NCI-H226 (cell line): ENCODE measurements around the gene SFXN3.

Source experiments
- DNase-seq: peaks from one replicate; pipeline ENCODE4 v3.0.0-alpha.2; 2015

SFXN3 gene

DNA sequence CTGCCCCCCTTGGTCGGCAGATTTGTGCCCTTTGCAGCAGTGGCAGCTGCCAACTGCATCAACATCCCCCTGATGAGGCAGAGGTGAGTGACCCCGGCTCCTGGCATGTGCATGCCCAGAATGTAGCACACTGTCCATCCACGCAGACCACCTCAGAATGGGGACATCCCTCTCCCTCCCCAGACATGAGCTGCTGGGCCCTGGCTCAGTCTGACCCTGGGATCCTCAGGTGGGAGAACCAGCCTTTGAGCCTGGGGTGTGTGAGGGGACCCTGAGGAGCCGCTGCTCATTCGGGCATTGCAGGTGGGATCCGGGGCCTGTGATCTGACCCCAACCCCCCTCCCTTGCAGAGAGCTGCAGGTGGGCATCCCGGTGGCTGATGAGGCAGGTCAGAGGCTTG lies 5.7 kb downstream of the SFXN3 start:
- no peak for DNase-seq

DNA sequence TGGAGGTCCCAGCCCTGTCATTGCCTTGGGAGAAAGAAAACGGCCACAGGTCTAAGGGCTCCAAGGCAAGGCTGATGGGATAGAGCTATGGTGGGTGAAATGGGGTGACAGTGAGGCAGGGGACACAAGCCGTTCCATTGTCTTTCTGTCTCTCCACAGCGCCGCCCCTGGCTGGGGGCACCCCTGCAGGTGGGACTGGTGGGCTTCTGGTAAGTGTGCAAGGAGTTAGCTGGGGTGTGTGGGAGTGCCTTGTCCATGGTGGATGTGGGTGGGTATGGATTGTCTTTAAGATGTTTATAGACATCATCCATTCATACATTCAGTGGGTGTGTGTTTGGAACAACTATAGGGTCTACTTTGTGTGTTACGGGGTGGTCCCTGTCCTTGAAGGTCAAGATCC lies 7.5 kb downstream of the SFXN3 start:
- DNase-seq = no peak

DNA sequence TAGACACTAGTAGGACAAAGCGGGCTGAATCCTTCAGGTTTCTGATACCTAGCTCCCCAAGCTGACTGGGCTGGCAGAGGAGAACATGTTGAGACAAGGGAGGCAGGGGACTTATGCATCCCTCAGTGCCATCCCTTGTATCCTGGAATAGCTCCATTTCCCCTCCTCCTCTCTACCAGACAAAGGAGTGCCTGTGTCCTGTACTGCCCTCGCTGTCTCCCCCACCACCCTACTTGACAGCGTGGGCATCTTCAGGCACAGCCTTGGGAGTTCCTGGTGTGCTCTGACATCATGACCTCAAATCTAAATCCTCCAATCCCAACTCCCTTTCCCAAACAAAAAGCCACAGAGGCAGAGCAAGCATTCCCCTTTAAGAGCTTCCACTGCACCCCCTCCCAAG lies 9.0 kb downstream of the SFXN3 start:
- no peak for DNase-seq

DNA sequence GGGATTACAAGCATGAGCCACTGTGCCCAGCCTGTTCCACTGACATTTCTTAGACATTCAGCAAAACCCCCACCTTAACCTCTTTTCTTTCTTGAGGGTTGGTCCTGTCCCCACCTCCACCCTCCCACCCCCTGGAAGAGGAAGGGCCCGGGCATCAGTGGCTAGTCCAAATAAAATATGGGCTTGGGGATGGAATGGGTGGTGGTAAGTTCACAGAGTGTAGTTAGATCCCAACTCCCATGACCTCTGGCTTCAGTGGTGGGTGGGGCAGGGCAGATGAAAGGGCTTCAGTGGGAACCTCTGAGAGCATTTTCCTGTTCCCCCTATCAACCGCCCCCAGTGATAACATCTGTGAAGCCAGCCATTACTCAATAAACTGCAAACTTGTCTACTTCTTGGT lies 9.8 kb downstream of the SFXN3 start:
- no peak for DNase-seq

DNA sequence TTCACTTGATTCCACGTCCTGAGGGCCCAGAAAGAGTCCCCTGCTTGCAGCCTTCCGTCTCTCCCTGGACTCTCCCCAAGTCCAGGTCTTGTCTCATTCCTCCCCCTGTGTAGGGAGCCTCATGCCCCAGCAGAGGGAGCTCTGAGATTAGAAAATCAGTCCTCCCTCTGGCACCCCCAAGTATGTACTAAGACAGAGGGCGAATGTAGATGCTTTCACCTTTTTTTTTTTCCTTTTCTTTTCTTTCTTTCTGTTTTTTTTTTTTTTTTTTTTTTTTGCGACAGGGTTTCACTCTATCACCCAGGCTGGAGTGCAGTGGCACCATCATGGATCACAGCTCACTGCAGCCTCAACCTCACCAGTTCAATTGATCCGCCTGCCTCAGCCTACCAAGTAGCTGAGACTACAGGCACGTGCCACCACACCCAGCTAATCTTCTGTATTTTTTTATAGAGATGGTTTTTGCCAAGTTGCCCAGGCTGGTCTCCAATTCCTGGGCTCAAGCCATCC lies 10.3 kb downstream of the SFXN3 start:
- peak; percentile 57 for DNase-seq

DNA sequence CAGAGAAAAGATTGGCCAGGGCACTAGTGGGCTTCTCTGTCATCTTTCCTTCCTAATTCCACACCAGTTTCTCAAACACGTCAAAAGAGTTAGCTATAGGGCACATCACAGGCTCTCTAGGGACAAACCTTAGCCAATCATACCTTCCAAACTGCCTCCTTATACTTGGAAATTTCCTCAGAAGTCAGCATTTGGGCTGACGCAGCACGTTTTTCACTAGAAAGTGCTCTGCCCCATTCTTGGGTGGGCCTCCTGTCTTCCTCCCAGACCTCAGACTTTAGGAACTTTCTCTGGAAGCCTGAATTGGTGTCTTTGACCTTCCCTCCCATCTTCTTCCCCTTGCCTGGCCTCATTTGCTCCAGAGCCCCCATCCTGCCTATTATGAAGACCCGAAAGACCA lies 11.1 kb downstream of the SFXN3 start:
- no peak for DNase-seq

DNA sequence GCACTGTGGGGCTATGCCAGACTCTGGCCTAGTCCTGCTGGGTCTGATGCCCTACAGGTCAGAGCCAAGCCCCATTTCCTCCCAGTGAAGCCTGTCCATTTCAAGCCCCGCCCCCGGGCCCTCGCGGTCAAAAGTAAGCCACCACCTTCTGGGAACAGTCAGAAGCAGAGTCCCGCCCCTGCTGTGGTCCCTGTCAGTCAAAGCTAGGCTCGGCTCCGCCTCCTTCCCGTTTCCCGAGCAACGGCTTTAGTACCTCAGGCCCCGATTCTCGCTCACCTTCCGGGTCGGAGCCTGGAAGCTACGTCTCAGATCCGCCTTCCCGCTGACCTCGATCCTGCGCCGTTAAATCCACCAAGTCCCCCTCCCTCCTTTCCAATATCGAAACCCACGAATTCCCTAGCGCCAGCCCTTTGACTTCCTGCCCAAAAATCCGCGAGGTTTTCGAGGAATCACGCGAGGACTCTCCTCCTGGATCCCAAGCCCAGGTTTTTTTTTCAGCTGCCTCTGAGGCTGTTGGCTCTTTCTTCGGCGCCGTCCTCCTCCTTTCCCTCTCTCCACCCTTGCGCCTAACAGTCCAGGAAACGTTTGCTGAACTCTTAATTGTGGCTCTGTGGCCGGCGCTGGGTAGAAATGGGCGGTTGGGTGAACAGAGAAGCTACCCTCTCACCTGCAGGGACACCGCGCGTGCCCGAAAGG lies 11.8 kb downstream of the SFXN3 start:
- peak; percentile 98 for DNase-seq

DNA sequence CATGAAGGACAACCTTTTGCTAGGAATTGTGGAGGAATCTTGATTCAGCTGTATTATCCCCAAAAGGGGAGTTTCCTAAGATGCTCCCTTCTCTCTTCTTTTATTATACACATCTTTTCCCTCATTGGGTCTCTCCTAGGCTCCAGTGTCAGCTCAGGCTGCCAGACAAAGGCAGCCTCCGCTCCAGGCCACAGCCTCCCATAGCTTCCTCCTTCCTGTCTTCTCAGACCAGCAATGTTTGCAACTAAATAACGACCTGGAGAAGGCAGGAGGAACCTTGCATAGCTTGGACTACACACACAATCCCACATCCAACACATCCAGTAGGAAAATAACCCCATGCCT lies 12.3 kb downstream of the SFXN3 start:
- no peak for DNase-seq

DNA sequence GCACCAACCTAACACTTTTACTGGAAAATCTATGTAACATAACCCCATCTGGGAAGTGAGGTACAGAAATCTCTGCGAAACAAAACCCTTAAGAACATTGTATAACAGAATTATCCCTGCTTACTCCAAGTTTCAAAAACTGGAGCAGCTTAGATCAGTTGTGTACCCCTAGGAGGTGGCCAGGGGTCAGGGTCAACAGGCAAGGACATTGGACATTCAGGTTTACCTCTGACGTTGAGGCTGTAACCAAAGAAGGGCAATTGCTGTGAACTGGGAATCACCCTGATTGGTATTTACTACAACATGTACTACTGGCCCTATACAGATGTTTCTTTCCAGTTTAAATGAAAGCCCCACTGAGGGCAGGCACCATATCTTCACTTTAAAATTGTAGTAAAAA lies 13.1 kb downstream of the SFXN3 start:
- DNase-seq = no peak

DNA sequence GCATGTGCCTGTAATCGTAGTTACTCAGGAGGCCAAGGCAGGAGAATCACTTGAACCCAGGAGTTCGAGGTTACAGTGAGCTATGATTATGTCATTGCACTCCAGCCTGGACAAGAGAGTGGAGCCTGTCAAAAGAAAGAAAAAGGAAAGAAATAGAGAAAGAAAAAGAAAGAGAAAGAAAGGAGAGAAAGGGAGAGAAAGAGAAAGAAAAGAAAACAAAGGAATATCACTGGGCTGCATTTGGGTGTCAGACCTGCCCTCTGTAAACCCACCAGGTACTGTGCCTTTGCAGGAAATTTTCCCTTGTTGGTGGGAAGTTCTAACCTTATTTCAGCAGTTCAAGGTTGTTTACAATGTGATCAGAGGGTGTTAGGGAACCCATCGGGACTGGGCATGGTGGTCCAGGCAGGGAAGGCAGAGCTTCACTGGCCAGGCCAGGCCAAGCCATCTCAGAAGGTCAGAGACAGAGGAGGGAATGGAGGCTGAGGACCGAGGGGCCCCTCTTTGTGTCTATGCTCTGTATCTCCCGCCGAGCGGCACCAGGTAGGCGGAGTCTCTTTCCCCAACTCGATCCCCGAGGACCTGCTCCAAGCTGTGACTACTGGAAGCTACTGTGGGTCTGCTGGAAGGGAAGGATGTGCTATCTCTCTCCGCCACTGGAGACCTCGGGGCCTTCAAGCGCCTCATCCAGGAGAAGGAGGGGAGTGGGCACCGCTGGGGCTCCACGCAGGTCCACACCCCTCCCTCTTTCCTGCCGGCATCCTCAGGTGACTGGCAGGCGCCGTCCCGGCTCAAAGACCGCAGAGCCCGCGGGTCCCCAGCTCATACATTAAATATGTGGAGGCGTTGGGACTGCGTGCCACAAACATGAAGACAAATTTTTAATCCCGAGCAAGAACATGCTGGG lies 15.6 kb downstream of the SFXN3 start:
- DNase-seq = no peak

DNA sequence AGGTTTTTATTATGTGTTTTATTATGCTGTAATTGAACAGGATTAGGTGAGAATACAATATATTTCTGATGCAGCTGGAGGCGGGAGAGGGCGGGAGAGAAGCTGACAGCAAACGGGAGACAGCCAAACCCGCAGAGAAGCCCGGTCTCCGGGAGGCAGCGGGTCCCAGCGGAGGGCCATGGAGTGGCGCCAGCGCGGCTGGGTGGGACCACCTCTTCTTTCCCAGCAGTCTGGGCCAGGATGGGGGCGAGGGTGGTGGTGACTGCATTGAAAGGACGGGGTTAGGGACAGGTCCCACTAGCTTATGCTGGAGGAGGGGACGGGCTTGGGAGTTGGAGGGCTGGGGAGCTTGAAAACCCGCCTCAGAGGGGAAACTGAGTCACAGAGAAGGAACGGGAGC lies 16.2 kb downstream of the SFXN3 start:
- no peak for DNase-seq

DNA sequence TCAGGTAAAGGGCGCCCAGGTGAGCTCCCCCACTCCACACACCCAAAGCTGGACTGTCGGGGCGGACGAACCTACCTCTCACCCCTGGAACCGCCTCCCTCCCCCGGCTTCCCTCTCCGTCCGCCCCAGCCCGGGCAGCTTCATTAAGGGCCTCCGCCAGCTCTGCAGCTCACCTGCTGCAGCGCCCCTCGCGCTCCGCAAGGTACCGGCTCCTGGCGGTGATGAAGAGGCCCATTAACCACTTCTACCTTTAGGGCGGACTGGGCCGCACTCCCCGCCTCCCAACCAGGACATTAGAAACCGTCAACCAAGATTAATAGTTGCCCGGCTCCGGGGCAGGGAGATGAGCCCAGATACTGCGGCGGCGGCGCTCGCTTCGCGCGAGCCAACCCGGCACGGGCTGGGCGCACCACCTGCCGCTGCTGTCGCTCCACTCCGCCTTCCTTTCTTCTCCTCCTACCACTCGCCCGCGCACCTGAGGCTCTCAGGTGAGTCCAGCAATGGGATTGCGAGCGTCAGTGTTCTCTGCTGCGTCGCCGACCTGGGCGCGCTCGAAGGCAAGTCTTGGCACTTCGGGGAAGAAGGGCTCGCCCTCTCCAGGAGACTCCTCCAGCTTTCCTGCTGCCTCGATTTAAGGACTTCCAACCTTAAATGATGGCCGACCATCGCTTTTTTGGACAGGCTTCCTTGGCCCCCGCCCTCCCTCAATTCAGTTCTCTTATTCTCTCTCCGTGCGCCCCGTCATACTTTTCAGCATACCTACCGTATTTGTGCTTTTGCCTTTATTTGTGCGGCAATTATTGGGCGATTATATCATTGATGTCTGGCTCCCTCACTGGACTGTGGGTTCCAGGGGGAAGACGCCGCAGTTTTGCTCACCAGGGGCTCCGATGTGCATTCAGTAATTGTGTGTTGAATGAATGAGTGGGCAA lies 17.2 kb downstream of the SFXN3 start:
- no peak for DNase-seq

DNA sequence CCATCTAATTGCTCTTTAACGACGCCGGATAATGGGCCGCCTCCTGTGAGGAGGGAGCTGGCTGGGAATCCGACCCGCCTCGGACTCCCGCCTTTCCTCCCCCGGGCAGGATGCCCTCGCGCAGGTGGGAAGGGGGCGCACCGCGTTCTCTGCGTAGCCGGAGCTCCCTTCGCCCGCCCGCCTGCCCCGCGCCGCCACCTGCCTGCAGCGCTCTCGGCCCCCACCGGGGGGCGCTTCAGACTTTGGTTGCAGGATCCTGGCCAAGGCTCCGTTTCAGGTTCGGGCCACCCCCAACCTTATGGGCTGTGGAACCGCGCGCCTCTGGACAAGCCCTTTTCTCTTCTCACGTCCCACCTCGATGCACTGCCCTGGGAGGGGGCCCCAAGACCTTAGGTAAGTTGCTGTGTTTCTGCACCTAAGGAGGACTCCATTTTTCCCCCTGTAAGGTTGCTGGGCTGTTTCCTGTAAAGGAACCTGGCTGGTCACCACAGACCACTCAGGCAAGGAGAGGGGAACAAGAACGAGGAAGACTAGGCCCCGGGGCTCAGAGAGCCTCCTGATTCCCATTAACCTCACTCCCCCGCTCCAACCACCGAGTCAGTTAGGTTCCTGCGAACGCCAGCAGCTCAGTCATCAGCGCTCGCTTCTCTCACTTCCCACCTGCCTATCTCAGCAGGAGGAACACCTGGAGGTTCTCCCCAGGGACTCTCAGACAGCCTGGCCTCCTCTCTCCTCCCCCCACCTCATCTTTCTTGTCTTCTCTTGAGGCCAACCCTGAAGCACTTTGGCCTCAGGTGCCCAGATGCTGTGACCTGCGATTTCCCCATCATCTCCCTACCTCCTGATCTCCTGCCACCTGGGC lies 19.4 kb downstream of the SFXN3 start:
- peak; percentile 38 for DNase-seq

DNA sequence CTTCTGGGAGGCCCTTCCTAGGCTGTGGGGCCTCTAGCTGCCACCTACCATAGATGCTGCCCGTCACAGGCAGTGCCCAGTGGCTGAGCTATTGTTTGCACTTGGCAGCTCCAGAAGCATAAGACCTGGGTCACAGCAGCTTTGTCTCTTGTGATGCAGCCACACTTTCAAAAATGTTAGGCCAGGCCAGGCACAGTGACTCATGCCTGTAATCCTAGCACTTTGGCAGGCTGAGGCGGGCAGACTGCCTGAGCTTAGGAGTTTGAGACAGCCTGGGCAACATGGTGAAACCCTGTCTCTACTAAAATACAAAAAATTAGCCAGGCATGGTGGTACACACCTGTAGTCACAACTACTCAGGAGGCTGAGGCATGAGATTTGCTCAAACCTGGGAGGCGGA lies 21.3 kb downstream of the SFXN3 start:
- DNase-seq = peak; percentile 39

DNA sequence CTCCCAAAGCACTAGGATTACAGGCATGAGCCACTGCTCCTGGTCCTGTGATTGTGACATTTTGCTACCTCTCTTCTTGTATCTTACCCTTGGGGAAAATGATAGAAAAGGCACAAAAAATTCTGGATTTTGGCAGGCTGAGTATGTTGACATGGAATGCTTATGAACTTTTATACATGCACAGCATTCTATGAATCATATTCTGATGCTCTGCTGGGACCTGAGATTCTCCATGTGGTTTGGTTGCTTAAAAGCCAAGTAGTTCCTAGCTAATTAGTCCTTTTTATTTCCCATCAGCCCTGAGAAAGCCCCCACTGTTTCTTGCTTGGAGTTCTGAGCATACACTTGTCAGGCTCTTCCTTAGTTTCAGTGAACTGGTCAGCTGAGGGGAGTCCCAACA lies 22.5 kb downstream of the SFXN3 start:
- DNase-seq = no peak

DNA sequence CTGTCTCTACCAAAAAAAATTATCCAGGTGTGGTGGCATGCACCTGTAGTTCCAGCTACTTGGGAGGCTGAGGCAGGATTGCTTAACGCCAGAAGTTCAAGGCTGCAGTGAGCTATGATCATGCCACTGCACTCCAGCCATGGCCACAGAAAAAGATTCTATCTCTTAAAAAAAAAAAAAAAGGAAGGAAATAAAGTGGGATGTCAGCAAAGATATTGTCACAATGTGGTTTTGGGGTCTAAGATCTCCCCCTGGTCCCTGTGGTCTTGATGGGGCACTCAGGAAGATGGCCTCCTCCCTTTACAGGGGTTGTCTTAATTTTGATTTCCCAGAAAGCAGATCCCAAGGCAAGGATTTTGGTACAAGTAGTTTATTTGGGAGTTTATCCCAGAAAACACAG lies 23.3 kb downstream of the SFXN3 start:
- no peak for DNase-seq

DNA sequence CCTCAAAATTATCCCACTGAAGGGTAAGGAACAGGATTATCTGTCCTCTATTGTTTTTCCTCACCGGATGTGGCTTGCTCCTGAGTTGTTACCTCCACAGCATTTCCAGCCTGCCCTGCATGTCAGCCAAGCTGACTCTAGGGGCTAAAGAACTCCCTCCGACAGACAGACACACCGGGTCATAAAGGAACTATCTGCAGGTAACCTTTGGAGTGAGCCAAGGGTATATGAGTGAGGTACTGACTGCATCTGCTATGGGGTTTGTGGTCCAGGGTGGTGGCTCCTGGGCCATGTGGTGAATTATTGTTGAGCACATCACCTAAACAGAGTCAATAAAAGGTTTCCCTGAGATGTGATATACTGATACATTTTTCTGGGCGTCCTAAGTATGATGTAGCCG lies 23.8 kb downstream of the SFXN3 start:
- DNase-seq = no peak

DNA sequence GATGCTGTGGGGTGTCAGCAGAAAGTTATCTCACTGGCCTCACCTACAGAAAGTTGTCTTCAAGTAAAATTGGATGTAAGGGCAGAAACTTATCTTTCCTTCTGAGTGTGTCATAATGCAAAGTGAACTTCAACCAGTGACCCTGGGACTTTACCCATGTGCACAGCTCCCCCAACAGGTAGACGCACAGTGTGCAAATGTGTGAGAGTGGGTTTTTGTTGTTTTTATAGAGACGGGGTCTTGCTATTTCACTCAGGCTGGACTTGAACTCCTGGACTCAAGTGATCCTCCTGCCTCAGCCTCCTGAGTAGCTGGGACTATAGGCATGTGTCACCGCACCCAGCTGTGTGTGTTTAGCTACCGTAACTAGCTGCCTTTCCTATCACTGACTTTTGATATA lies 24.4 kb downstream of the SFXN3 start:
- no peak for DNase-seq

DNA sequence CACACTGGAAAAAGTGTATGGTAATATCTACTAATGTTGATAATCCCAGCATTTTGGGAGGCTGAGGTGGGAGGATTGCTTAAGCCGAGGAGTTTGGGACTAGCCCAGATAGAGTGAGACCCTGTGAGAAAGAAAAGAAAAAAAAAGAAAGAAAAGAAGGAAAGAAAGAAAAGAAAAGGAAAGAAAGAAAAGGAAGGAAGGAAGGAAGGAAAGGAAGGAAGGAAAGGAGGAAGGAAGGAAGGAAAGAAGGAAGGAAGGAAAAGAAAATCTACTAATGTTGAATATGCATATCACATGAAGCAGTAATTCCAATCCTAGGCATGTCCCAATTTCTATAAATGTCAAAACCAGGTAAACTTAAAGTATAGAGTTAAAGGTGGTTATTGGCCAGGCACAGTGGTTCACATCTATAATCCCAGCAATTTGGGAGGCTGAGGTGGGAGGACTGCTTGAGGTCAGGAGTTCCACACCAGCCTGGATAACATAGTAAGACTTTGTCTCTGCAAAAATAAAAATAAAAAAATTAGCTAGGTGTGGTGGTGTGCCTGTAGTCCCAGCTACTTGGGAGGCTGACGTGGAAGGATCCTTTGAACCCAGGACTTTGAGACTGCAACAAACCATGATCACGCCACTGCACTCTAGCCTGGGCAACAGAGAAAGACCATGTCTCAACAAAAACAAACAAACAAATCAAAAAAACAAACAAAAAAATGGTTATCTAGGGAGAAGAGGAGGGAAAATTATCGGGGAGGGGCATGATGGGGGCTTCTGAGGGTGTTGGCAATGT lies 25.5 kb downstream of the SFXN3 start:
- no peak for DNase-seq

DNA sequence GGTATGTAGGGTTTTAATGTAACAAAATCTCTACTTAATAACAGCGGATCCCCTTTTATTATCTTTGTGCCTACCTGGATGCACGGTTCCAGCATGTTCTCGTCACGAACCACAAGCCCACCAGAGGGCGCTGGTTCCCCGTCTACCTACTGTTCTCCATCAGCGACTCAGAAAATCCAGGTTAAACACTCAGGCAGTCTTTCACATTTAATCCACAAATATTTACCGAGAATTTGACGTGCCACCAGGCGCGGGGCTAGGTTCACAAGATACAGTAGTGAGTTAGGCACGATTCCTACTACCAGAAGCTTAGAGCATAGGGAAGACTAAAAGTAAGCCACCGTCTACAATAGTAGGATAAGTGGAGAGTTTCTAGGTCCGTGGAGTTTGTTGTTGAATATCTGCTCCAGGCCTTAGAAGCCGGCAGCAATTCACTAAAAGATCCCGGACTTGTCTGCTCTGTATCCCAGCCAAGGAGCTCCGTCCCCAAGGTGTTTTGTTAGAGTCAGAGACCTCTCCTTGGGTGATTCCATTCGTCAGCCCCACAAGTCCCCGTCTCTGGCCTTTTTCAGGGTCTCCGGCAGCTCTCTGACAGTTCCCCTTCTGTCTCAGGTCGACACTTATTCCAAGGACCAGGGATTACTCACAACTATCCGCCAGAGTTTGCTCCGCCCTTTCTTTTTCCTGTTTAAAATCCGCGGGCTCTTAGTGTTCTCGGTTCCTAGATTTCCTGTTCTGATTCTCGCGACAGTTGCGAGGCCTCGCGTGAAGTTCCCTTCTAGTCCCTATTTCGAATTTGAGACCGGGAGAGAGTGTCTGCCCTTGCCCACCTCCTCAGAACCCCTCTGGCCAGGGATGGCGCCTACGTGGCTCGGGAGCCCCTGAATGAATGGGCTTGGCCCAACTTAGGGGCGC lies 29.3 kb downstream of the SFXN3 start:
- DNase-seq = peak; percentile 91
